ENCODE results near the gene STOM.

DNA sequence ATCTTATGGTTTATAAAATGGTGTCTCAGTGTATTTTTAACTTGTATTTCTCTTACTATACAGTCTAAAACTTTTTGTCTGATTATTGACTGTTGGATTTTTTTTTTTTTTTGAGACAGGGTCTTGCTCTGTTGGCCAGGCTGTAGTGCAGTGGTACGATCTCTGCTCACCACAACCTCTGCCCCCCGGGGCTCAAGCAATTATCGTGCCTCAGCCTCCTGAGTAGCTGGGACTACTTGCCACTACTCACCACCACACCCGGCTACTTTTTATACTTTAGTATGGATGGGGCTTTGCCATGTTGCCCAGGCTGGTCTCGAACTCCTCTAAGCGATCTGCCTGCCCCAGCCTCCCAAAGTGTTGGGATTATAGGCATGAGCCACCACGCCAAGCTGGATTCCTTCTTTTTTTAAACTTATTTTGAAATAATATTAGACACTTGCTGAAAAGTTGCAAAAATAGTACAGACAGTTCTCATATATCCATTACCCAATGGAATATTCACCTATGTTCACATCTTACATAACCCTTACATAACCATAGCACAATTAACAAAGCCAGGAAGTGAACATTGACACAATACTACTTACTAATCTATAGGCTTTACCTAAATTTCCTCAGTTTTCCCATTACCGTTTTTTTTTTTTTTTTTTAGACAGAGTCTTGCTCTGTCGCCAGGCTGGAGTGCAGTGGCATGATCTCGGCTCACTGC lies 47.2 kb downstream of the STOM start:
- TF ChIP-seq ZNF274 (IDR thresholded peaks at IDR 0.05; ENCODE audit: low read depth, low read length) (no peak), SUZ12 (IDR thresholded peaks at IDR 0.05; ENCODE audit: extremely low read depth, insufficient read depth, insufficient read length) (no peak), YY1 (IDR thresholded peaks at IDR 0.05; ENCODE audit: insufficient read depth, insufficient read length) (no peak)

Data from NT2/D1 (cell line).